GM18861 (cell line): ENCODE measurements around the gene PPIP5K1.

Source experiments
- ATAC-seq: cut with Tn5 transposase; IDR thresholded peaks from one replicate; pipeline ENCODE4 v1.9.1; 2021; ENCODE audit not compliant: unreplicated experiment

PPIP5K1 gene

DNA sequence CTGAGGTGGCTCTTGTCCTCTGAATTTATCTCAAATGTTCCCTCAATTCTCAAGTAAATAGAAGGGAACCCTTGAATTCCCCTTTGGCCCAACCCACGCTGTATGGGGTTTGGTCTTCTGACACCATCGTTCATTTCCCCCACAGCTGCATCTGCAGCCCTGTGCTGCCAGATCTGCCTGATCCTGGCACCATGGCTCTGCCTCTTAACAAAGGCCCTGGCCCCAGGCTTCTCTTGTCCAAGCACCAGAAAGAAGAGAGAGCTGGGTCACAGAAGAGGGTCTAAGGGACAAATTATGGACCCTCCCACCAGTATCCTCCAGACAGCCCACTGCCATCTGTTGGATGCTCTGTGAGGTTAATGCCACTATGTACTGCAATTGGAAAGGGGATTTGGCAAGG is 70.8 kb downstream of the PPIP5K1 start:
- ATAC-seq, result no peak

DNA sequence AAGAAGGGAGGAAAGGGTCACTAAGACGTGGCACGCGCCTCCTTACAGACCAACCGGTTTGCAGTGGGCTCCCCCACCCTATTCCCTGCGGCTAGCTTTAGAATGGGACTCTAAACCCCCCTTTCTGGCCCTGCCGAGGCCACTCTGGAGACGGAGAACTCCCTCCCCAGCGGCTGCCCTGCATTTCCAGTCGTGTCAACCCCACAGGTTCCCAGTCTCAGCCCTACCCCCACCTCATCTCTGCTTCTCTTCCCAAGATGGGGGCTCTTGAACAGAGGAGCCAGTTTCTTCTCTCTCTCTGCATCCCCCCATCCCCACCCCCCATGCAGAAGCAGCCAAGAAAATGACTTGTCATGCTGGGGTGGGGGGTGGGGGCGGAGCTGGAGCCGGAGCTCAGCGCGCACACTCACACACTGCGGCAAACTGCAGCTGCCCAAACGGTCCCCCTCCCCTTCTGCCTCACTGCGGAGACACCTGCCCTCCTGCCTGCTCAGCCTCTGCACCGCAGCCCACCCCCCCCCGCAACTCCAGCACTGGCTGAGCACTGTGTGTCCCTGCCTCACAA is 71.7 kb downstream of the PPIP5K1 start:
- no peak for ATAC-seq

DNA sequence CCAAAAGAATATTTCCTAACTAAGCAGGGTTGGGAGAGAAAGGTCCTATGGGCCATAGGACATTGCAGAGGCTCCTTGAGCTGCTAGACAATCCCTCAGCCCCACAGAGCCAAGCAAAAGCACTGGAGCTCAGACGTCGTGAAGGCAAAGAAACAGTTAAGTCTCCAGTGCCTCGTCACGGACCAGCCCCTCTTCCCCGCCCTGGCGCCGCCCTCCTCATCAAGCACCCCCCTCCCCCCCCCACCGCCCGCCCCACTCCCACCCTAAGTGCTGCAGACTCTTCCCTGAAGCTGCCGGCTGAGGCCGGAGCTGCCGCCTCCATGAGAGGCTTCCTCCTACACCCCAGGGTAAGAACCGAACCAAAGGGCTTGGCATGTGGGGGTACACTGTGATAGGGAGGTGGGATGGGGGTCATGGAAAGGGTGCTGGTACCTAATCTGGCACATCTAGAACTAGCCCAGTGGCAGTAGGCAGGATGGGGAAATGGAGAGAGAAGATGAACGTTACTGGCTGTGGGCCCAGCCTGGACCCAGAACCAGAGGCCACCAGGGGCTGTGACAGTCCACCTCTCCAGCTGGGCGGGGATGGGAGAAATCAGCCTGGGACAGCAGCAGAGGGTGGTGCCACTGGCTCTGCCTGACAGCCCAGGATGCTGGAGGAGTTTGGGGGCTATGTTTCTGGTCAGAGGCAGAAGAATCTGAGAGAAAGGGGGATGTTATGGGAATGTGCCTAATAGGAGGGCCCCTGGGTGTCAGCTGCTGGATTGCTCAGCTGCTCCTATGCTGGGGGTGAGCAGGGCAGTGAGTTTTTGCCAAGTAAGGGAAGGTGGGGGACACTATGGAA is 72.4 kb downstream of the PPIP5K1 start, which contains the start of gene MAP1A:
Gene MAP1A (plus strand): TSS at position 255 of the 843 bp plus-strand sequence. CDS start 3,866 bp downstream, outside the sequence.
- ATAC-seq, result no peak

DNA sequence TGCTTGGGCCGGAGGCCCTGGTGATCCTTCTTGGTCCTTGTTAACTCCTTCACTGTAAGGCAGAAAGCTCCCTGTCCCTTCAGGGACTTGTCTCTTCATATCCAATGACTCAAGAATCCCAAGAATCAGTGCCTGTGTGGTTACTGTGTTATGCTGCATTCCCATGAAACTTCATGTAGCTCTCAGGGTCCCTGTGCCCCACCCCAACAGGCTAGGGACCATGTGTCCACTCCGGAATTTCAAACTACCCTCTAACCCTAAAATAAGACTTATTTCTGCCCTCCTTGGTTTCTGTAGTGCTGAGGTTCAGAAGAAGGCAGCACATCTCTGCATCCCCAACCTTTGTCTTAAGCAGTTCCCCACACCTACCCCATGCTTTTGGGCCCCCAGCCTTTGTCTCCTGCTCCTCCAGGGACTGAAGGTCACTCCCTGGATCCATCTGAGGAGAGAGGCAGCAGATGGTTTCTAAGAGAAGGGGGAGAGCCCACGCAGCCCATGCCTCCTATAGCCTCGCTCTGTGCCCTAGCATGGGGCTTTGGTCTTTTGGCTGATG is 73.1 kb downstream of the PPIP5K1 start:
- no peak for ATAC-seq

DNA sequence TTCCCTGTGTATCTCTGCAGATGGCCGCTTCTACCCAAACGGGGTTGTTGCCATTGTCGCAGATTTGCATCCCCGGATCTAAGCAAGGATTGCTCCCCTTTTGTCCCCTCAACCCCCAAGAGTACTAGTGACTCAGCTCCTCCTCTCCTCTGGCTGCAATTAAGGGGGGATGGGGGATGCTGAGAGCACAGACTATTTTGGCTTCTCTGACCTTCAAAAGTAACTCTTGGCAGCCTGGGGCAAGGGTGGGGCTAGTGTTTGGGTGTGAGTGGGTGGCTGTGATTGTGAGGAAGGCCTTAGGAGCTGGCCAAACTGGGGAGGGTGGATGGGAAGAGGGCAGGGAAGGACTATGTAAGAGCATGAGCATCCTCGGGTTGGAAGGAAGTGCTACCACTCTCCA is 73.8 kb downstream of the PPIP5K1 start:
- ATAC-seq, result no peak

DNA sequence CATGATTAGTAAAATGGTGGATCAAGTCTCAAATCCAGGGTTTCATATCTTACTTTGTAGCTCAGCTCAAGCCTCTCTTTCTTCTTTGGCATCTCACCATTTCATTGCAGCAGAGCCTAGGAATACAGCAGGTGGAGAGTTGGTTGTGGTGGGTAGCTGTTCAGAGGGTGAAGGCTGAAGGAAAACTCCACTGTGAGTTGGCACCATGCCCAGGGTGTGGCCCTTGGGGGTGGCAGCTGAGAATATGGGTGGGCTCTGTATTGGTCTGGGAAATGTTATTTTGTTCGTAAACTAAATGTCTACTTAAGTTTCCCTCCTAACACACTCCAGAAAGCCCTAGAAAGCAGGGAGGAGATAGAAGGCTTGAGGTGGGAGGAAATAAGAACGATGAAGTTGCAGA is 74.3 kb downstream of the PPIP5K1 start:
- ATAC-seq, result no peak

DNA sequence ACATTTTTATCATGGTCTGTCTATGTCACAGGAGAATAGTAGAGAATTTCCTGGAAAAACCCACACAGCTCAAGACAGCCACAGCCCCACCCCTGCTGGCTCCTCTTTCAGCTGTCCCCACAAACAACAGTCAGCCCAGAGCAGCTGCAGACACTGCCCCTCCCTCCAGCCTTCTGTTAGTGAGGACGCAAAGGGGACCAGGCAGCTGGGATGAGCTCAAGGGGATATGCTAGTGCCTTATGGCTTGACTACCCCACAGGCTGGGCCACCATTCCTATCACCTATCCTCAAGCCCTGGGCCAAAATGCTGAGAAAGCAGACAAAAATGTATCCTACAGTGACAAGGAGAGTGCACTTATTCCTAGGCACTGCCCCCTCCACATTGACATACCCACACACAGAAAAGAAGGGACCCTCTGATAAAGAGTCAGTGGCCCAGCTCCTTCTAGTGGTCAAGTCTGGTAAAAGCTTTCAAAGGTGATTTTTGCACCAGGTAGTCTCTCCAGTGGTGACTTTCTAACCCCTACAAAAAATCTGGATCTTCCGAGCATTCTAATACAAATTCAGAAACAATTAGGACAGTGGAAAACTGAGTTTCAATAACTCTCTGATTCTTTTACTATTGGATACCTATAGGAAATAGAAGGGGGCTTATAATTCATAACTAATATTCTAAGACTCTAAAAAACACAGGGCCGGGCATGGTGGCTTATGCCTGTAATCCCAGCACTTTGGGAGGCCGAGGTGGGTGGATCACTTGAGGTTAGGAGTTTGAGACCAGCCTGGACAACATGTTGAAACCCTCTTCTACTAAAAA is 75.6 kb downstream of the PPIP5K1 start:
- ATAC-seq, result no peak

DNA sequence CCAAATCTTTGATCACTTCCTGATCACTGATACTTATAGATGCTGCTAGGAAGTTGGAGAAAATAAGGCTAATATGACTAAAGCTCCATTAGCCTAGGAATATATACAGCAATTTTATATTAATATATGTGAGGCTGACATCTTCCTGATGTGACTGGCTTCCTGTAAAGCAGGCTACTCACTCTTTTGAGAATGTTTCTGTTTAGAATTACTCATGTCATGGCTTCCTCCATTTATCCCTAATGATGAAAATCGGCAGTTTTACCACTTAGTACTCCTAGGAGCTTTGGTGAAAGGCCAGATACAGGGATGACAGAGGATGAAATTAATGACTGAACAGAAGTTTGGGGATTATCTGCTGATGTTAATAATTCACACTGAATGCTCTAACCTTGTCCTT is 76.5 kb downstream of the PPIP5K1 start:
- no peak for ATAC-seq

DNA sequence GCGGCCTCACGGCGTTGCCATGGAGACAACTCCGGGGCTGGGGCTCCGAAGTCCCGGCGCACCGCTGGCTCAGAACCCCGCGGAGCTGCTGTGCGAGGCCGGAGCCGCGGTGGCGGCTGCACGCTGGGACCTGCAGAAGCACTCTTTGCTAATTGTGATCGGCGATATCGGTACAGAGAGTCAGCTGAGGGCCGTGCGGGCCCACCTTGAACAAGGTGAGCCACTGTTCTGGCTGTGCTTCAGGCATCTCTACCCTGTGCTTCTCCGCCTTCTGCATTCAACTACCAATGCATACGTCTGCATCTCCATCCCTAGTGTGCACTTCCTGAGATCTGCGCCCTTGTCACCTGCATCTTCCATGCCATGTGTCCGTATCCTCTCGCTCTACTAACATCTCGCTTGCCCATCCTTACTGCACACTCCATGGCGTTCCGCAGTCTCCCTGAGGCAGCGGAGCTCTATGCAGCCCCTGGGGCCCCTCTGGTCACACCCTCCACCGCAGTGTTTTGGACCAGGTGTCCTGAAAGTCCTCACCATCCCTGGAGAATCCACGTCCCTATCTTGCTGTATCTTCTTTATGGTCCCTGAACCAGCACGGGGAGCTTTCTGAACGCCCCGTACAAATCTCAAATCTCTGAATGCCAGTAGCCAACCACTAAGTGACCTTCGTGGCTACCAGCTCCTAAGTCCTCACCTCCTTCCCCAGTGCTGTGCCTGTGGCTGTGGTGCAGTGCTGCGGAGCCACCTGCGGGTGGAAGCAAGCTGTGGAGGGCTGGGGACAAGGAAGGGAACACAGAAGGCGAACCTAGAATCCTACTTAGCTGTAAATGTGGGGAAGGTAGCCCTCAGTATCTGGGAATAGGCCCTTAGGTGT is 78.8 kb downstream of the PPIP5K1 start:
- no peak for ATAC-seq

DNA sequence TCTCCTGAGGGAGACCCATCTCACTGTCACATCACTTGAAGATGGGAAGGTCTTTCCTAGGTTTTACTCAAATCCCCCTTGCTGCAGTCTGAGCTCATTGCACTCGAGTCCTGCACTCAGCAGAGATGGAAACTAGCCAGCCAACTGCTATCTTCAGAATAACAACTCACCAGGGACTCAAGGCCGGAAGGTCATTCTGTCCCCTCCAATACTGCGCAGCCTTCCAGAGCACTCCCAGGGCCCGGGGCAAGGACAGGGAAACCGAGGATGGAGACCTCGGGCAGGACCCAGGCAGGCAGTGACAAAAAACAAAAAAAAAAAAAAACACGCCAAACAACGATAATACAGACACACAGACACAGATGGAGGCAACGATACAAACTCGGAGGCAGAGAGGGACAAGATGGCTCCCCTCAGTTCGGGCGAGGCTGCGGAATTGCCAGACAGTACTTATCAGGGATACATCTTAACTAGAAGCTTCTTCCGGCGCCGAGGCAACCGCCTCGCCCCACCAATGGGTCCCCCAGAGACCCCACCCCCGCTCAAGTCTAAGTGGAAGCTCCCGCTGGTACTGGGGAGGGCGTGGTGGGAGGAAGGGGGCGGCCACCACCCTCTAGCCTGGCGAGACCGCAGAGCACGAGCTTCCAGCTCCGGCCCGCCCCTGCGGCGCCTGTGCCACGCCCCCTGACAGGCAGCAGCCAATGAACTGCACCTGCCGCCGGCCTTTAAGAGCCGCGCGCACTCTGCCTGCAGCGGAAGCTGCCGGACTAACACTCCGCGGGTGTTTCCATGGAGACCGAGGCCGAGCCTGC is 79.6 kb downstream of the PPIP5K1 start:
- peak; percentile 93 for ATAC-seq

DNA sequence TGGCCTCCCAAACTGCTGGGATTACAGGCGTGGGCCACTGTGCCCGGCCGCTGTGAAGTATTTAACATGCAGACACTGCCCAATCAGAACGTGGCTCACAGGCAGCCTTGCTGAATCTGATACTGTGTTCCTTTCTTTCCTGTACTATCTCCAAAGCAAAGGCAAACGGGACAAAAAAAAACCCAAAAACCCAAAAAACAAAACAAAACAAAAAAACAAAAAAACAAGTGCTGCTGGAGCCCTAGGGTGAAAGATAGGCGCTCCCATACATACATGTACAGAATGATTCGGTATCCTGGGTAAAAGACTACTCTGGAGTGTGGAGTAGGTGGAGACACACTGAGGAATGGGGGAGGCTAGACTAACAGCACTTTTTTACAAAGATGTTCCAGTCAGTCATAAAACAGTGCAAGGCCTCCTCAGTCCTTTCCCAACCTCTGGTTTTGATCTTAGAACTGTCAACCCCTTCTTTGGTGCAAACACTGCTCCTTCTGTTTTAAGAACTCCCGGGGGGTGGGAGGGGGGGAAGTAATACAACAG is 80.3 kb downstream of the PPIP5K1 start:
- no peak for ATAC-seq

DNA sequence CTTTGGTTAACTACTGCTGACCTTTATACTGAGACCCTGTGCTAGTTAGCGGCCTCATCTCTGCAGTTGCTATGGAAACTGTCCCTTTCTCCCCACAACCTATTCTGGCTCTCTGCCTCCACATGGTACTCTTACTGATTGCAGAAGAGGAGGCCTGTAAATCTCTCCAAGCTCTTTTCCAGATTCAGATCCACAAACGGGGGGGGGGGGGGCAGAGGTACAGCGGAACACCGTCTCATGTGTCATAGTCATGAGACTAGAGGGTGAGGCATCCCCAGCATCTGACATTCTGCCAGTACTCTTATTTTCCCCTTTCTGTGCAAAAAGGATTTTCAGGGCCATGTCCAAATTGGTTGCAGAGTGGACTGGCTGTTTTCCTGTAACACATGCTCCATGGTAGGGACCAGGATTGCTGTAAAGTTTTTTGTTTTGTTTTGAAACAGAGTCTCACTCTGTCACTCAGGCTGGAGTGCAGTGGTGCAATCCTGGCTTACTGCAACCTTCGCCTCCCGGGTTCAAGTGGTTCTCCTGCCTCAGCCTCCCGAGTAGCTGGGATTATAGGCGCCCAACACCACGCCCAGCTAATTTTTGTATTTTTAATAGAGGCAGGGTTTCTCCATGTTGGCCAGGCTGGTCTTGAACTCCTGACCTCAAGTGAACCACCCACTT is 80.9 kb downstream of the PPIP5K1 start:
- ATAC-seq, result no peak

DNA sequence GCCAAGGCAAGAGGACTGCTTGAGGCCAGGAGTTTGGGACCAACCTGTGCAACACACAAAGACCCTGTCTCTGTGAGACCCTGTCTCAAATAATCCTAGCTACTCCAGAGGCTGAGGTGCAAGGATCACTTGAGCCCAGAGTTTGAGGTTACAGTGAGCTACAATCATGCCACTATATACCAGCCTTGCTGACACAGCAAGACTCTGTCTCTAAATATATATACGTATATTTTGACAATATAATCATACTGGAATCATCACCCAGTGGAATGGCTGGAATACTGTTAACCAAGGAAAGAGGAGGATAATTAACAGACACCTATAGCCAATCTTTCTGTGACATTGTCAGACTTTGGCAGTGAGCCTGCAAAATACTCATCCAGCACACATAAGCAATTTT is 81.6 kb downstream of the PPIP5K1 start:
- ATAC-seq, result no peak

DNA sequence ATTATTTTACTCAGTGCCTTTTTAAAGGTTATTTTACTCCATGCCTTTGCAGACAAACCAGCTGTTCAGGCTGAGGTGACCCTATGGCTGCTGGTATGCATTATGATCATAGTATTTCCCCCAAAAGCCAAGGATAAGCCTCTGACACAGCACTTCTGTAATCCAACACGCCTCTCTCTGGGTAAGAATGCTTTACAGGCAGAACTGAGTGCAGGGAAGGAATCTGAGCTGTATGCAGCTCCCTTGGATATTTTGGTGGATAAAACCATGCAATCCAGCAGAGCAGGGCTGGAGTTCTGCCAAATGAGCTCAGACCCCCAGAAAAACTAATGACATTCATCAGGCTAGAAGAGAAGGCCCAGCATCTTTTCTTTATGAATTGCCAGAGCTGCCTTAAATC is 84.3 kb downstream of the PPIP5K1 start:
- no peak for ATAC-seq

DNA sequence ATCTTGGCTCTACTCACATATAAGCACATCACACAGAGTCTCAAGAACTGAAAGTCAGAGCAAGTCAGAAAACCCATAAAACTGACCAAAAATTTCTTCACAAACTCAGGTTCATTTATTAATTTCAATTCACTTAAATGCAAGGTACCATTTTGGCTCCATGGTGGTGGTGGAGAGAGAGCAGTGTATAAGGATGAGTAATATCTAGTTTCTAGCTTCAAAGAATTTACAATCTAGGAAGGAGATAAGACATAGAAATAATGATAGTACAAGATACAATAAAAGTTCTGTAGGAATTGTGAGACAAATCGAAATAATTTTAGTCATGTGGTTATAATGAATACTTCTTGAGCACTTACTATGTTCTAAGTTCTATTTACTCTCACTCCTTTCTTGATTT is 90.4 kb downstream of the PPIP5K1 start:
- no peak for ATAC-seq

DNA sequence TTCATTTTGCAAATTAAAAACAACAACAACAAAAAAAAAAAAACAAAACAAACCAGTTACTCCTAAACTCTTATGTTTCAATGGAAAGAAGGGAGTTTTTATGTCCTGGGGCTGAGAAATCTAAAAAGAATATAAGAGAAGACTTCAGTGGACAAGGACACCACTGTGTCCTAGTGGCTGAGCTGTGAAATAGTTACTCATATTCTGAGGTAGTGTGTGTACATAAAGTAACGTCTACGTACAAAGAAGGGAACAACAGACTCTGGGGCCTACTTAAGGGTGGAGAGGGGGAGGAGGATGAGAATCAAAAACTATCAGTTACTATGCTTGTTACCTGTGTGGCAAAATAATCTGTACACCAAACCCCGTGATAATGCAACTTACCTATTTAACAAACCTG is 91.0 kb downstream of the PPIP5K1 start:
- no peak for ATAC-seq

DNA sequence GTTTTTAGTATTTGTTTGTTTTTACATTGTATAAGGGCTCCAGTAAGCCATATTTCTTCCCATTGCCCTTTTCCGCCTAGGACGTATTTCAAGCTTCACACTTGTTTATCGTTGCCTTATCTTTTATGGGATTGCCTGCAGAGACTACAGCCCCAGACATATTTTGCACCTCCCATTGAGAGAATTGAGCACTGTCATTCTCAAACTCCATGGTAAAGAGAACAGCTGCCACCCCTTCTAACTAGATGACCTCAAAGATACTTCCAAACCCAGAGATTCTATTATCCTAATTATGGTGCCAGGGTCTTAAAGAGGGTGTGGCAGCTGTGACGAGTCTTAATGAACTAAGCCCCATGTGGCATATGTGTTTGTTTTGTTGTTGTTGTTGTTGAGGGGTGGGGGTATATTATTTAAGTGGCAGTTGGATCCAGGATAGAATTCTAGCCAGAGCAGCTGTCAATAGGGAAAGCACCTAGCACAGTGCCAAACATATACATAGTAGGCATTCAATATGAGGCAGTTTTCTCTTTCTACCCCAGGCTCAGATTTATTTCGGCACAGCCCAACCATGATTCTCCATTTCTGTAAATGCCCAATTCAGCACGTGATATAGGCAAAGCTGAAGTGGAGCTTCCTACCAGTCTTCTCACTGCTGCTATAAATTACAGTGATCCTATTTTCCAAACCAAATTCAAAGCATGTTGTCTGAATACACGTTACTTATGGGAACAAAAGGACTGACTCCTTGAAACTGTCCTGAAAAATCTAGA is 96.1 kb downstream of the PPIP5K1 start:
- ATAC-seq, result no peak
